C4-2B (cell line): ENCODE data around the gene SNRPB.

ENCODE experiments used
- H3K27ac ChIP-seq: fragments of 450-650 bp; 2 replicates; pipeline ENCODE4 v1.5.1; 2017
- ZFX ChIP-seq: fragments of 450-650 bp; IDR thresholded peaks from 2 replicates; pipeline ENCODE4 v1.6.1; 2017
- TF ChIP-seq, protein P1 (sequence below): fragments of 450-650 bp; conservative IDR thresholded peaks from 2 replicates; pipeline ENCODE4 v1.5.1; 2017; ENCODE audit warnings: mild to moderate bottlenecking

SNRPB gene

GRCh38 chr20:2470423-2471193 lies at the start of gene SNRPB:
Gene SNRPB (minus strand): TSS chr20:2470789. CDS start chr20:2470690, 99 bp downstream.
- TF ChIP-seq, protein P1, sequence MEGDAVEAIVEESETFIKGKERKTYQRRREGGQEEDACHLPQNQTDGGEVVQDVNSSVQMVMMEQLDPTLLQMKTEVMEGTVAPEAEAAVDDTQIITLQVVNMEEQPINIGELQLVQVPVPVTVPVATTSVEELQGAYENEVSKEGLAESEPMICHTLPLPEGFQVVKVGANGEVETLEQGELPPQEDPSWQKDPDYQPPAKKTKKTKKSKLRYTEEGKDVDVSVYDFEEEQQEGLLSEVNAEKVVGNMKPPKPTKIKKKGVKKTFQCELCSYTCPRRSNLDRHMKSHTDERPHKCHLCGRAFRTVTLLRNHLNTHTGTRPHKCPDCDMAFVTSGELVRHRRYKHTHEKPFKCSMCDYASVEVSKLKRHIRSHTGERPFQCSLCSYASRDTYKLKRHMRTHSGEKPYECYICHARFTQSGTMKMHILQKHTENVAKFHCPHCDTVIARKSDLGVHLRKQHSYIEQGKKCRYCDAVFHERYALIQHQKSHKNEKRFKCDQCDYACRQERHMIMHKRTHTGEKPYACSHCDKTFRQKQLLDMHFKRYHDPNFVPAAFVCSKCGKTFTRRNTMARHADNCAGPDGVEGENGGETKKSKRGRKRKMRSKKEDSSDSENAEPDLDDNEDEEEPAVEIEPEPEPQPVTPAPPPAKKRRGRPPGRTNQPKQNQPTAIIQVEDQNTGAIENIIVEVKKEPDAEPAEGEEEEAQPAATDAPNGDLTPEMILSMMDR: no peak
- TF ChIP-seq ZFX: peak; percentile 99
- H3K27ac ChIP-seq: peak within 1 kb of the TSS; percentile 94

- TF ChIP-seq, protein P1: no peak
- TF ChIP-seq ZFX: no peak
- H3K27ac ChIP-seq: no peak overlapping the region
Observed at GRCh38 chr20:2519115-2519809, 48.7 kb upstream of the SNRPB start.

DNA sequence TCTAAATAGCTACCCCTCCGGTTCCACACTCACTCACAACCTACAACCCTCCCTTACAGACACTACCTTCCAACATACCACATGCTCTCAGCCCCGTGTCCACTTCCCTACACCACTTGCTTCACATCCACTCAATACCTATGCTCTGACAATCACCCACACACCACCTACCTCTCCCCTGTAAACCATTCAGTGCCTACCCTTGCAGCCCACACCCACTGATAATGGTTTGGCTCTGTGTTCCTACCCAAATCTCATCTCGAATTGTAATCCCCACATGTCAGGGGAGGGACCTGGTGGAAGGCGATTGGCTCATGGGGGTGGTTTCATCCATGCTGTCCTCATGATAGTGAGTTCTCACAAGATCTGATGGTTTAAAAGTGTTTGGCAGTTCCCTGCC lies 48.0 kb upstream of the SNRPB start:
- TF ChIP-seq, protein P1: no peak
- TF ChIP-seq ZFX: no peak
- H3K27ac ChIP-seq: no peak overlapping the region

GRCh38 chr20:2518096-2518495 lies 47.5 kb upstream of the SNRPB start:
- TF ChIP-seq, protein P1: no peak
- TF ChIP-seq ZFX: no peak
- no peak overlapping the region for H3K27ac ChIP-seq

DNA sequence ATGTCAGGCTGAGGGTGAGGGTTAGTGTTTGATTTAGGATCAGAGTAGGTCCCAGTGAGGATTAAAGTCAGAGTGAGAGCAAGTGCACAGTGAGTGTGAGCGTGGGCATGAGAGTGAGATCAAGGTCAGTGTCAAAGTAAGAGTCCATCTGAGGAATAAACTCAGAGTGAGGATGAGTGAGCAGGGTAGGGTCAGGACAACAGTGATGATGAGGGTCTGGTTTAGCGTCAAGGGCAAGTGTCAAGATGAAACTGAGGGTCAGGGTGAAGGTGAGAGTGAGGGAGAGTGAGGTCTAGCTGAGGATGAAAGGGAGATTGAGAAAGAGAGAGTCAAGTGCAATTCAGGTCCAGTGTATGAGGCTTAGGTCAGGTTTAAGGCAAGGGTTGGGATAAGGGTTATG lies 45.8 kb upstream of the SNRPB start:
- TF ChIP-seq, protein P1: no peak
- no peak for TF ChIP-seq ZFX
- no peak overlapping the region for H3K27ac ChIP-seq

DNA sequence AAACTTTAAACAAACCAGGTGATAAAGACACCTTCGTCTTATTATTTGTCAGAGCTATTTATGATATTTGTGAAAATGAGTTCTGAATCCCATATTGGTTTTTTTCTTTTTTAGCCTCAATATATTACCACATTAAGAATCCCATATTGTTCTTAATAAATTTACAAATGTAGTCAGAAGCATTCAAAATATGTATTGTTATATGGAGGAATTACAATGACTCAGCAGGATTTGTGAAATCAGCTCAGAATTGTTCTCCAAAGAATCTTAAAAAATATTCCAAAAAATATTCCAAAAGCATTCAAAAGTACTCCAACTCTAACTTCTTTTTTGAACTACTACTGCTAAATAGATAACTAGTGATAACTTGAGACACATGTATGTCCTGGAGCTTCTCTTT lies 44.6 kb upstream of the SNRPB start:
- no peak for TF ChIP-seq ZFX
- TF ChIP-seq, protein P1: no peak
- no peak overlapping the region for H3K27ac ChIP-seq

- no peak overlapping the region for H3K27ac ChIP-seq
- TF ChIP-seq, protein P1: no peak
- no peak for TF ChIP-seq ZFX
Observed at GRCh38 chr20:2509794-2510193, 39.2 kb upstream of the SNRPB start.
